IMR-90 (cell line): ENCODE measurements around the gene ZNF384. TPM values are rescaled to one million over a fixed set of nuclear protein-coding genes. Genes with fewer than 3 reads are reported as not detected.

Experiments used
- ATAC-seq: fragments of 200-7000 bp; cut with Tn5 transposase; 2 replicates; pipeline ENCODE4 v1.9.1; 2020; ENCODE audit warnings: low read depth, mild to moderate bottlenecking, moderate library complexity
- BruUV-seq: library from RNA; stranded (reverse); fragments of 400-500 nt; replicated peaks from 2 replicates; lab custom pipeline; 2021; lab: Mats Ljungman, UMichigan
- CTCF ChIA-PET: fragments of 300-600 bp; formaldehyde crosslinking; extraction: SDS; loops from one replicate; lab custom pipeline; 2021; ENCODE audit warnings: antibody characterized with exemption; lab: Yijun Ruan, JAX
- POLR2A ChIA-PET: fragments of 300-600 bp; sonication (Branson Sonifier 250); formaldehyde crosslinking; loops from one replicate; lab custom pipeline; 2022; ENCODE audit warnings: antibody characterized with exemption; ENCODE audit not compliant: unreplicated experiment; lab: Charles Lee
- DNase-seq: peaks from one replicate; pipeline ENCODE4 v3.0.0; 2013
- H2AFZ ChIP-seq: replicated peaks from 2 replicates; pipeline ENCODE3; 2013; ENCODE audit warnings: low read length, mild to moderate bottlenecking; ENCODE audit not compliant: poor library complexity
- H2AK5ac ChIP-seq: 2 replicates; pipeline ENCODE4 v1.6.1; 2013; ENCODE audit warnings: low read depth, low read length, inconsistent platforms
- H2AK9ac ChIP-seq: replicated peaks from 2 replicates; pipeline ENCODE3; 2013; ENCODE audit warnings: mild to moderate bottlenecking, low read depth, low read length, moderate library complexity; ENCODE audit not compliant: poor library complexity
- H2BK120ac ChIP-seq: 2 replicates; pipeline ENCODE4 v1.6.1; 2013; ENCODE audit warnings: low read depth, low read length, inconsistent platforms
- H2BK15ac ChIP-seq: 3 replicates; pipeline ENCODE4 v1.6.1; 2013; ENCODE audit warnings: low read depth, low read length, inconsistent platforms
- H2BK20ac ChIP-seq: 2 replicates; pipeline ENCODE4 v1.6.1; 2013; ENCODE audit warnings: low read depth, mild to moderate bottlenecking, inconsistent platforms, low read length, moderate library complexity
- H2BK5ac ChIP-seq: 2 replicates; pipeline ENCODE4 v1.6.1; 2013; ENCODE audit warnings: mild to moderate bottlenecking, low read depth, low read length, inconsistent platforms; ENCODE audit not compliant: poor library complexity, severe bottlenecking
- H3K14ac ChIP-seq: replicated peaks from 2 replicates; pipeline ENCODE4 v1.6.1; 2013; ENCODE audit warnings: low read depth, low read length, inconsistent platforms
- H3K18ac ChIP-seq: 2 replicates; pipeline ENCODE4 v1.6.1; 2013; ENCODE audit warnings: low read depth, low read length, control low read depth
- H3K23ac ChIP-seq: 2 replicates; pipeline ENCODE4 v1.6.1; 2013; ENCODE audit warnings: low read depth, low read length, inconsistent platforms
- H3K27ac ChIP-seq: 2 replicates; pipeline ENCODE4 v1.5.1; 2013; ENCODE audit warnings: mild to moderate bottlenecking, control low read depth, low read length; ENCODE audit not compliant: insufficient read depth
- H3K27me3 ChIP-seq: 2 replicates; pipeline ENCODE4 v1.6.1; 2013; ENCODE audit warnings: low read length; ENCODE audit not compliant: control insufficient read depth, insufficient read depth
- H3K36me3 ChIP-seq: 2 replicates; pipeline ENCODE4 v1.6.1; 2013; ENCODE audit warnings: low read length, mixed read lengths; ENCODE audit not compliant: control insufficient read depth, insufficient read depth
- H3K4ac ChIP-seq: 2 replicates; pipeline ENCODE4 v1.6.1; 2013; ENCODE audit warnings: low read depth, low read length, inconsistent platforms
- H3K4me1 ChIP-seq: 2 replicates; pipeline ENCODE4 v1.6.1; 2013; ENCODE audit warnings: low read length, mixed read lengths; ENCODE audit not compliant: control insufficient read depth, insufficient read depth
- H3K4me2 ChIP-seq: 2 replicates; pipeline ENCODE4 v1.6.1; 2013; ENCODE audit warnings: low read depth, mild to moderate bottlenecking, control low read depth, low read length, moderate library complexity
- H3K4me3 ChIP-seq: 2 replicates; pipeline ENCODE4 v1.5.1; 2013; ENCODE audit warnings: low read depth, mild to moderate bottlenecking, control low read depth, low read length, moderate library complexity; ENCODE audit not compliant: insufficient read depth
- H3K56ac ChIP-seq: 2 replicates; pipeline ENCODE4 v1.6.1; 2013; ENCODE audit warnings: low read length, inconsistent platforms; ENCODE audit not compliant: insufficient read depth; ENCODE audit errors: extremely low read depth
- H3K79me1 ChIP-seq, 2 experiments: 2 replicates each; pipeline ENCODE4 v1.6.1; 2013; ENCODE audit warnings: low read length in 2 of 2, inconsistent platforms in 1 of 2, low read depth in 1 of 2
- H3K9ac ChIP-seq: 2 replicates; pipeline ENCODE4 v1.6.1; 2013; ENCODE audit warnings: low read depth, low read length, control low read depth
- H3K9me1 ChIP-seq: 2 replicates; pipeline ENCODE4 v1.6.1; 2013; ENCODE audit warnings: low read length, inconsistent platforms; ENCODE audit not compliant: insufficient read depth
- H3K9me3 ChIP-seq: 2 replicates; pipeline ENCODE4 v1.6.1; 2013; ENCODE audit warnings: low read length; ENCODE audit not compliant: control insufficient read depth, insufficient read depth
- H4K20me1 ChIP-seq: 2 replicates; pipeline ENCODE4 v1.6.1; 2013; ENCODE audit warnings: low read length, inconsistent platforms; ENCODE audit not compliant: insufficient read depth
- H4K5ac ChIP-seq: 2 replicates; pipeline ENCODE4 v1.6.1; 2013; ENCODE audit warnings: mild to moderate bottlenecking, low read depth, low read length, control low read depth
- H4K8ac ChIP-seq, 2 experiments: 2 replicates each; pipeline ENCODE4 v1.6.1; 2013; ENCODE audit warnings: low read depth in 2 of 2, low read length in 2 of 2, control low read depth in 1 of 2, inconsistent platforms in 1 of 2
- H4K91ac ChIP-seq: 2 replicates; pipeline ENCODE4 v1.6.1; 2013; ENCODE audit warnings: low read depth, low read length, inconsistent platforms; ENCODE audit not compliant: insufficient read depth
- BHLHE40 ChIP-seq: fragments of 150-350 bp; IDR thresholded peaks from 2 replicates; pipeline ENCODE4 v1.6.1; 2016; ENCODE audit warnings: mild to moderate bottlenecking, low read depth, low read length
- FOS ChIP-seq: fragments of 150-350 bp; IDR thresholded peaks from 2 replicates; pipeline ENCODE4 v1.6.1; 2016; ENCODE audit warnings: low read depth, low read length
- MAFK ChIP-seq: IDR thresholded peaks from 2 replicates; pipeline ENCODE4 v1.6.1; 2012; ENCODE audit warnings: low read depth, low read length, improper control_type of control experiment
- MAZ ChIP-seq: IDR thresholded peaks from 2 replicates; pipeline ENCODE4 v1.6.1; 2012; ENCODE audit warnings: low read depth, mild to moderate bottlenecking, low read length, improper control_type of control experiment, moderate library complexity, borderline replicate concordance
- MXI1 ChIP-seq: IDR thresholded peaks from 2 replicates; pipeline ENCODE4 v1.6.1; 2012; ENCODE audit warnings: low read depth, mild to moderate bottlenecking, low read length, moderate library complexity, borderline replicate concordance
- NFE2L2 ChIP-seq: fragments of 150-350 bp; IDR thresholded peaks from 2 replicates; pipeline ENCODE4 v1.6.1; 2016; ENCODE audit warnings: low read depth, mild to moderate bottlenecking, low read length
- RAD21 ChIP-seq: IDR thresholded peaks from 2 replicates; pipeline ENCODE4 v1.6.1; 2012; ENCODE audit warnings: low read length, improper control_type of control experiment
- RCOR1 ChIP-seq: IDR thresholded peaks from 2 replicates; pipeline ENCODE4 v1.6.1; 2012; ENCODE audit warnings: mild to moderate bottlenecking, low read length, improper control_type of control experiment; ENCODE audit not compliant: insufficient replicate concordance
- WGBS, 2 experiments: methylation state at CpG; one replicate each; pipeline versions ENCODE4 v1.1.5 to v1.1.7; 2013; ENCODE audit warnings: missing lambda C conversion rate in 2 of 2; ENCODE audit not compliant: insufficient read length in 1 of 2; ENCODE audit errors: extremely low coverage in 2 of 2; 5-methylcytosine and 5-hydroxymethylcytosine counted together
- dilution Hi-C: fragments of 300-500 bp; cut with HindIII; formaldehyde crosslinking; loops from one replicate; pipeline ENCODE4 v1.14.3; 2018; ENCODE audit warnings: low sequenced_read_pairs; ENCODE audit not compliant: unreplicated experiment
- in situ Hi-C: fragments of 300-500 bp; cut with MboI; formaldehyde crosslinking; loops from 3 replicates; pipeline ENCODE4 v1.14.3; 2019; ENCODE audit warnings: low sequenced_read_pairs, inconsistent platforms, mixed read lengths
- intact Hi-C: fragments of 100-400 bp; cut with micrococcal nuclease; formaldehyde crosslinking; loops from 2 replicates; pipeline ENCODE4 v1.10.0; 2022
- polyA plus RNA-seq, 3 experiments: library from polyadenylated mRNA; depleted of rRNA; stranded (reverse); fragments of >200 nt; gene quantifications; 2 replicates each; pipeline ENCODE4 v1.2.3, GENCODE V29; 2012; ENCODE audit warnings: low replicate concordance in 1 of 3
- total RNA-seq: library from RNA; depleted of rRNA; stranded (reverse); fragments of >200 nt; gene quantifications from 2 replicates; pipeline ENCODE4 v1.2.3, GENCODE V29; 2012
- TF ChIP-seq, protein P1 (sequence below): fragments of 150-350 bp; IDR thresholded peaks from 2 replicates; pipeline ENCODE4 v1.6.1; 2016; ENCODE audit warnings: low read depth, mild to moderate bottlenecking, low read length, moderate library complexity, borderline replicate concordance
- TF ChIP-seq, protein P2 (sequence below): fragments of 150-350 bp; IDR thresholded peaks from 2 replicates; pipeline ENCODE4 v1.6.1; 2017; ENCODE audit warnings: mild to moderate bottlenecking, antibody characterized with exemption, low read length, low read depth

Gene ZNF384
- total and polyA plus RNA-seq, 2 of the 4 experiments (the other 2 are of a cell fraction) = 16.3 to 55.6 TPM

GRCh38 chr12:6635375-6635855, 53.8 kb downstream of the ZNF384 start:
- no TSS peak for BruUV-seq
- Histone ChIP-seq H3K4me3 (no peak overlapping the region), H3K18ac (no peak overlapping the region), H3K14ac (no peak overlapping the region), H2BK120ac (no peak overlapping the region), H3K36me3 (no peaks in the 10 kb centered on the region), H3K79me1 (no peaks in the 10 kb centered on the region), H3K4ac (no peak overlapping the region), H3K9ac (no peak overlapping the region), H2BK5ac (no peak overlapping the region), H2BK15ac (no peak overlapping the region), H2AK5ac (no peak overlapping the region), H3K4me1 (peaks cover 6% of the 10 kb centered on the region; the same call in 1 of the 2 replicates), H3K56ac (no peak overlapping the region), H4K5ac (no peak overlapping the region), H2AK9ac (no peak overlapping the region), H3K9me3 (no peaks in the 10 kb centered on the region), H4K20me1 (no peaks in the 10 kb centered on the region), H3K27ac (no peak overlapping the region), H3K9me1 (no peaks in the 10 kb centered on the region), H2BK20ac (no peak overlapping the region), H4K8ac (no peak overlapping the region), H3K27me3 (peaks cover 16% of the 10 kb centered on the region), H3K23ac (no peak overlapping the region), H4K91ac (no peak overlapping the region), H2AFZ (no peak overlapping the region), H3K4me2 (no peak overlapping the region)
- intact Hi-C loops (no loop called here), dilution Hi-C loops (no loop called here), in situ Hi-C loops (no loop called here)
- no peak for TF ChIP-seq MXI1
- TF ChIP-seq RAD21 = no peak
- TF ChIP-seq MAZ = no peak
- TF ChIP-seq, protein P1, sequence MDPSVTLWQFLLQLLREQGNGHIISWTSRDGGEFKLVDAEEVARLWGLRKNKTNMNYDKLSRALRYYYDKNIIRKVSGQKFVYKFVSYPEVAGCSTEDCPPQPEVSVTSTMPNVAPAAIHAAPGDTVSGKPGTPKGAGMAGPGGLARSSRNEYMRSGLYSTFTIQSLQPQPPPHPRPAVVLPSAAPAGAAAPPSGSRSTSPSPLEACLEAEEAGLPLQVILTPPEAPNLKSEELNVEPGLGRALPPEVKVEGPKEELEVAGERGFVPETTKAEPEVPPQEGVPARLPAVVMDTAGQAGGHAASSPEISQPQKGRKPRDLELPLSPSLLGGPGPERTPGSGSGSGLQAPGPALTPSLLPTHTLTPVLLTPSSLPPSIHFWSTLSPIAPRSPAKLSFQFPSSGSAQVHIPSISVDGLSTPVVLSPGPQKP = no peak
- TF ChIP-seq MAFK = no peak
- TF ChIP-seq BHLHE40 = no peak
- TF ChIP-seq RCOR1 = no peak
- TF ChIP-seq FOS = no peak
- TF ChIP-seq NFE2L2 = no peak
- TF ChIP-seq, protein P2, sequence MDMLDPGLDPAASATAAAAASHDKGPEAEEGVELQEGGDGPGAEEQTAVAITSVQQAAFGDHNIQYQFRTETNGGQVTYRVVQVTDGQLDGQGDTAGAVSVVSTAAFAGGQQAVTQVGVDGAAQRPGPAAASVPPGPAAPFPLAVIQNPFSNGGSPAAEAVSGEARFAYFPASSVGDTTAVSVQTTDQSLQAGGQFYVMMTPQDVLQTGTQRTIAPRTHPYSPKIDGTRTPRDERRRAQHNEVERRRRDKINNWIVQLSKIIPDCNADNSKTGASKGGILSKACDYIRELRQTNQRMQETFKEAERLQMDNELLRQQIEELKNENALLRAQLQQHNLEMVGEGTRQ = no peak
- POLR2A ChIA-PET = no interaction called here
- DNase-seq (no peak), ATAC-seq (no peak)
- WGBS, 2 experiments = 70% methylated on average over 3 of the region's 5 CpGs; no CpG with 5 or more reads in 1 of the 2 experiments
- CTCF ChIA-PET = interaction anchor here (0.7 kb wide), 1 partner anchor 173 kb away, joined by 4 read pairs; no protein-coding TSS in a partner anchor
